HepG2 (cell line): ENCODE measurements around the gene PLEKHG5. TPM values are rescaled to one million over a fixed set of nuclear protein-coding genes. Genes with fewer than 3 reads are reported as not detected.

ENCODE experiments used
- AGO2 ChIP-seq: fragments of 200-400 bp; formaldehyde crosslinking; optimal IDR thresholded peaks from 2 replicates; pipeline ENCODE3; 2017; ENCODE audit warnings: mild to moderate bottlenecking, low read depth, low read length, moderate library complexity
- CHD4 ChIP-seq: fragments of 200-600 bp; sonication (generic); IDR thresholded peaks from 2 replicates; pipeline ENCODE4 v1.7.0; 2017; ENCODE audit warnings: mild to moderate bottlenecking, low read length, borderline replicate concordance
- E2F2 ChIP-seq: sonication (generic); formaldehyde crosslinking; IDR thresholded peaks from 2 replicates; pipeline ENCODE4 v1.4.0; 2020; ENCODE audit warnings: missing genetic modification reagents, borderline replicate concordance
- HBP1 ChIP-seq: IDR thresholded peaks from 2 replicates; pipeline ENCODE4 v1.6.1; 2016; ENCODE audit warnings: low read depth, control low read depth
- HMG20A ChIP-seq: IDR thresholded peaks from 2 replicates; pipeline ENCODE4 v1.6.1; 2016; ENCODE audit warnings: borderline replicate concordance
- HOXA7 ChIP-seq: sonication (generic); formaldehyde crosslinking; IDR thresholded peaks from 2 replicates; pipeline ENCODE4 v1.8.1; 2022; ENCODE audit warnings: mild to moderate bottlenecking, missing genetic modification reagents, moderate library complexity
- LBX2 ChIP-seq: sonication (generic); formaldehyde crosslinking; IDR thresholded peaks from 2 replicates; pipeline ENCODE4 v1.5.0; 2020; ENCODE audit warnings: missing genetic modification reagents, mild to moderate bottlenecking, borderline replicate concordance
- NFRKB ChIP-seq: fragments of 450-650 bp; IDR thresholded peaks from 2 replicates; pipeline ENCODE4 v1.6.1; 2017
- POLR2G ChIP-seq: fragments of 200-400 bp; formaldehyde crosslinking; IDR thresholded peaks from 2 replicates; pipeline ENCODE4 v1.6.1; 2018; ENCODE audit warnings: mild to moderate bottlenecking, low read depth, low read length, moderate library complexity
- RFXAP ChIP-seq: sonication (generic); formaldehyde crosslinking; IDR thresholded peaks from 2 replicates; pipeline ENCODE4 v1.4.0; 2020; ENCODE audit warnings: missing genetic modification reagents, borderline replicate concordance
- SAFB2 ChIP-seq: sonication (generic); formaldehyde crosslinking; IDR thresholded peaks from 2 replicates; pipeline ENCODE4 v1.5.1; 2020; ENCODE audit warnings: missing genetic modification reagents, low read depth, mild to moderate bottlenecking, borderline replicate concordance
- SAP130 ChIP-seq: IDR thresholded peaks from 2 replicates; pipeline ENCODE4 v1.6.1; 2016; ENCODE audit warnings: low read depth
- ZGPAT ChIP-seq: IDR thresholded peaks from 2 replicates; pipeline ENCODE4 v1.6.1; 2016; ENCODE audit warnings: mild to moderate bottlenecking
- ZNF224 ChIP-seq: sonication (generic); formaldehyde crosslinking; IDR thresholded peaks from 2 replicates; pipeline ENCODE4 v1.5.0; 2020; ENCODE audit warnings: mild to moderate bottlenecking, missing genetic modification reagents
- ZNF333 ChIP-seq: sonication (generic); formaldehyde crosslinking; IDR thresholded peaks from 2 replicates; pipeline ENCODE4 v1.4.0; 2020; ENCODE audit warnings: mild to moderate bottlenecking, missing genetic modification reagents, borderline replicate concordance
- ZNF512B ChIP-seq: sonication (generic); formaldehyde crosslinking; IDR thresholded peaks from 2 replicates; pipeline ENCODE4 v1.5.1; 2020; ENCODE audit warnings: missing genetic modification reagents, mild to moderate bottlenecking, borderline replicate concordance
- ZNF7 ChIP-seq: IDR thresholded peaks from 2 replicates; pipeline ENCODE4 v1.6.1; 2016; ENCODE audit warnings: missing biosample characterization, missing genetic modification reagents
- ZNF841 ChIP-seq: sonication (generic); formaldehyde crosslinking; IDR thresholded peaks from 2 replicates; pipeline ENCODE4 v1.8.1; 2023; ENCODE audit warnings: missing genetic modification reagents, borderline replicate concordance
- ZSCAN29 ChIP-seq: sonication (generic); formaldehyde crosslinking; conservative IDR thresholded peaks from 2 replicates; pipeline ENCODE4 v1.4.0; 2020; ENCODE audit warnings: mild to moderate bottlenecking, missing genetic modification reagents
- polyA plus RNA-seq, 8 experiments: library from polyadenylated mRNA; depleted of rRNA in 3 of 8; stranded (reverse) in 7 of 8; unstranded in 1 of 8; fragments of >200 nt; fragmentation: Illumina TruSeq in 4 of 8; extraction: Trizol in 4 of 8; gene quantifications; 2 replicates each; pipeline versions ENCODE4 v1.2.1 to v1.2.3, GENCODE V29; 2011 to 2016; ENCODE audit warnings: low read depth in 4 of 8, missing spikeins in 1 of 8, mixed read lengths in 1 of 8; ENCODE audit not compliant: insufficient read depth in 1 of 8
- total RNA-seq, 5 experiments: library from RNA; depleted of rRNA; stranded (reverse); fragments of >200 nt; fragmentation: Illumina TruSeq; extraction: Trizol; gene quantifications; 2 replicates each; pipeline ENCODE4 v1.2.3, GENCODE V29; 2016; ENCODE audit warnings: low read depth in 1 of 5
- TF ChIP-seq, protein P1 (sequence below): sonication (generic); formaldehyde crosslinking; IDR thresholded peaks from 2 replicates; pipeline ENCODE4 v1.4.0; 2020; ENCODE audit warnings: missing genetic modification reagents
- TF ChIP-seq, protein P2 (sequence below): sonication (generic); formaldehyde crosslinking; IDR thresholded peaks from 2 replicates; pipeline ENCODE4 v1.5.0; 2020; ENCODE audit warnings: missing genetic modification reagents

The PLEKHG5 gene
- total and polyA plus RNA-seq, 2 of the 13 experiments (the other 11 are each of a cell fraction or from before 2014, with no cell fraction given): 1.9 to 3.5 TPM

DNA sequence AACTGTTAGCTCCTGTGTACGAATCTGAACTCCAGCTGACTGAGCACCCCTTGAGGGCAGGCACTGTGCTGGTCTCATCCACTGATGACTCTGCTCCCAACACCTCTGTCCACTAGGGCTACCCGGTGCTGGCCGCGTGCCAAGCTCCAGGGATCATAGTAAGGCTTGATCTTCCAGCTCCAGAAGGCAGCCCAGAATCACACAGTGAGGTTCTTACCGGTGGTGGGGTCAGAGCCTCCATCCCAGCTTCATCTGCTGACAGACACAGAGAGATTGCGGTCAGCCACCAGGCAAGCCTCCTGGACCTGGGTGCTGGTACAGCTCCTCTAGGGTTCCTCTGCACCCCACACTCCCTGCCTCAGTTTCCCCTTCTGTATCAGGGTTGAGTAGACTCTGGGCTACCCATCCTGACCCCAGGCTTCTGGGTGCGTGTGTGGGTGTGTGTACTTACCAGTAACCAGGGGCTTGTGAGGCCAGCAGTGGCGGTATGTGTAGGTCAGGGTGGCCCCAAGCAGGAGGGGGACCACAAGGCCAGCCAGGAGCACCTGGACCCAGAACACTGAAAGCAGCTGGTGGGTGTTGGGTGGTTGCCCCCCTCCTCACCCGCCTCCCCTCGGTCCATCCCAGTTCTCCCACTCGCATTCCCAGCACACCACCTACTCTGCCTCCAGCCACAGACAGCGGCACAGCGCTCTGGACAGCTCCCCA is 28.9 kb downstream of the PLEKHG5 start (continued):
- TF ChIP-seq HBP1 (CRISPR knock-in tag) (no peak), ZNF333 (CRISPR knock-in tag) (no peak), ZNF841 (no peak), RFXAP (CRISPR knock-in tag) (no peak), SAFB2 (no peak), LBX2 (CRISPR knock-in tag) (no peak), NFRKB (no peak), ZSCAN29 (no peak), POLR2G (peak; percentile 30), SAP130 (no peak), ZNF7 (CRISPR knock-in tag) (no peak), ZNF512B (no peak), HOXA7 (CRISPR knock-in tag) (peak; percentile 11; the same call in 1 of the 2 replicates), ZNF224 (CRISPR knock-in tag) (no peak), AGO2 (peak; percentile 90), CHD4 (no peak), ZGPAT (CRISPR knock-in tag) (no peak), E2F2 (no peak), HMG20A (no peak)
- TF ChIP-seq, protein P1, sequence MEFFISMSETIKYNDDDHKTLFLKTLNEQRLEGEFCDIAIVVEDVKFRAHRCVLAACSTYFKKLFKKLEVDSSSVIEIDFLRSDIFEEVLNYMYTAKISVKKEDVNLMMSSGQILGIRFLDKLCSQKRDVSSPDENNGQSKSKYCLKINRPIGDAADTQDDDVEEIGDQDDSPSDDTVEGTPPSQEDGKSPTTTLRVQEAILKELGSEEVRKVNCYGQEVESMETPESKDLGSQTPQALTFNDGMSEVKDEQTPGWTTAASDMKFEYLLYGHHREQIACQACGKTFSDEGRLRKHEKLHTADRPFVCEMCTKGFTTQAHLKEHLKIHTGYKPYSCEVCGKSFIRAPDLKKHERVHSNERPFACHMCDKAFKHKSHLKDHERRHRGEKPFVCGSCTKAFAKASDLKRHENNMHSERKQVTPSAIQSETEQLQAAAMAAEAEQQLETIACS (CRISPR knock-in tag): no peak
- TF ChIP-seq, protein P2, sequence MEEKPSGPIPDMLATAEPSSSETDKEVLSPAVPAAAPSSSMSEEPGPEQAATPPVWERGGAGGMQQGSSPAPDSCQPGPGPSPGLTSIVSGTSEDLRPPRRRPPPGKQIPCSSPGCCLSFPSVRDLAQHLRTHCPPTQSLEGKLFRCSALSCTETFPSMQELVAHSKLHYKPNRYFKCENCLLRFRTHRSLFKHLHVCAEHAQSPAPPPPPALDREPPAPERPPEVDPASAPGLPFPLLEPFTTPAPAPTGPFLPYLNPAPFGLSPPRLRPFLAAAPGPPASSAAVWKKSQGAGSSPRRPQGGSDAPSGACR: no peak
